ENCODE results near the gene SDC3. TPM values are rescaled to one million over a fixed set of nuclear protein-coding genes. Genes with fewer than 3 reads are reported as not detected.

SDC3 gene
- total RNA-seq, 1 donor from 2014 or later: 29.6 TPM

DNA sequence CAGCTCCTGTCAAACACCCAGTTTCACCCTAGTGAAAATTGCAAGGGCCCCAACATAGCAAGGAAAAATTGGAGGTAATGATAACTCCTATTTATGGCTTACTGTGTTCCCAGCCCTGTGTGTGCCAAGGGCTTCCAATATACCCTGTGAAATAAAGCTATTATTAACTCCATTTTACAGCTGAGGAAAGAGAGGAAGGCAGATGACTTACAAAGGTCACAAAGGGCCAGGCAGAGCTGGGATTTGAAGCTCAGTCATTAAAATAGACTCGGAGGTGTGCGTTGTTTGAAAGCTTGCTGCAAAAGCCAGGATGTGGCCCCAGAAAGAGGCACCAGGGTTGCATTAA lies 20.2 kb upstream of the SDC3 start:
- DNase-seq (ENCODE audit: low spot score): no peak

DNA sequence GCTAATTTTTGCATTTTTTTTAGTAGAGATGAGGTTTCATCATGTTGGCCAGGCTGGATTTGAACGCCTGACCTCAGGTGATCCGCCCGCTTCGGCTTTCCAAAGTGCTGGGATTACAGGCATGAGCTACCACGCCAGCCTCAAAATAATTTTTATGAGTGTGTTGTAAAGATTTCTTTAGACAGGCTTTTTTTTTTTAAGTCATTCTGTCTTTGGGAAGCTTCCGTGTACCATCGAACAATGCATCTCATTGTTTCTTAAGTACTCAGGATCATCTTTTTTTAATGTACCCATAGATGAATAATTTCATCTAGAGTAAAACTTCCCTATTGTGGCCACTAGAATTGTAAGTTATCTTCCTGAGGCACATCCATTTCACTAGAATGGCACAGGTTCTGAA lies 19.6 kb upstream of the SDC3 start:
- DNase-seq (ENCODE audit: low spot score): no peak

GRCh38 chr1:30927448-30927847 lies 18.9 kb upstream of the SDC3 start:
- DNase-seq (ENCODE audit: low spot score): no peak

DNA sequence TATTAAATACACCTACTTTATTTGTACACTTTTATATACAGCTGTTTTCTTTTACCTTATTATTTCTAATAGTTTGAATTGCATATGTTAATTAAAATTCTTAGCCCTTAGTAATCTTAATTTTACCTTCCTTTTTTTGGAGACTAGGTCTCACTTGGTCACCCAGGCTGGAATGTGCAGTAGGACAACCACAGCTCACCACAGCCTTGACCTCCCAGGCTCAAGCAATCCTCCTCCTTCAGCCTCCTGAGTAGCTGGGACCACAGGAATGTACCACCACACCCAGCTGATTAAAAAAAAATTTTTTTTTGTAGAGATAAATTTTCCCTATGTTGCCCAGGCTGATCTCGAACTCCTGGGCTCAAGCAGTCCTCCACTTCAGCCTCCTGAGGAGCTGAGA lies 15.0 kb upstream of the SDC3 start:
- DNase-seq (ENCODE audit: low spot score): no peak

GRCh38 chr1:30920827-30921226 lies 12.3 kb upstream of the SDC3 start:
- DNase-seq (ENCODE audit: low spot score): no peak

- peak; percentile 79 for DNase-seq (ENCODE audit: low spot score)
Measured at GRCh38 chr1:30919025-30919881, 10.7 kb upstream of the SDC3 start.

GRCh38 chr1:30916296-30916695 lies 7.7 kb upstream of the SDC3 start:
- DNase-seq (ENCODE audit: low spot score): no peak

DNA sequence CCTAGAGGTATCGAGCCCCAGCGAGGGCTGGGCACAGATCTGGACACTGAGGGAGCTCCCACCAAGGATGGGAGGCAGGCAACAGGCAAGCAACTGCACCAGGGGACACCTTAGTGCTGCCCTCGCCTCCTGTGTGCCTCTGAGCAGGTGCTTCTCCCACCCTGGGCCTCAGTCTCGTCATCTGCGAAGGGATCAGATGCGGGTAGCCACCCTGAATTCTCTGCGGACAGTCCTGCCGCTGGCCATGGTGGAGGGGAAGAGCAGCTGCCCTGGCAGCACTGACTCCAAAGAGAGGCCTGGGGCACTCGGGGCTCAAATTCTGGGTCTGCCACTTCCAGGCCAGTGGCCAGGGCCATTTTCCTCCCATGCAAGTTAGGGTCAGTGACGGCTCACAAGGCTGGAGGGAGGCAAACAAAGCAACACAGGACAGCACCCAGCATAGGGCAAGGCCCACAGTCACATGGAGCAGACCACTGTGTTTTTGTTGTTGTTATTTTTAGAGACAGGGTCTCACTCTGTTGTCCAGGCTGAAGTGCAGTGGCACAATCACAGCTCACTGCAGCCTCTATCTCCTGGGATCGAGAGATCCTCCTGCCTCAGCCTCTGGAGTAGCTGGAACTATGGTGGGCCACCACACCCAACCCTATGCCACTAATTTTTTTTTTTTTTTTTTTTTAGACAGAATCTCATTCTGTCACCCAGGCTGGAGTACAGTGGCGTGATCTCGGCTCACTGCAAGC lies 7.1 kb upstream of the SDC3 start:
- no peak for DNase-seq (ENCODE audit: low spot score)

DNA sequence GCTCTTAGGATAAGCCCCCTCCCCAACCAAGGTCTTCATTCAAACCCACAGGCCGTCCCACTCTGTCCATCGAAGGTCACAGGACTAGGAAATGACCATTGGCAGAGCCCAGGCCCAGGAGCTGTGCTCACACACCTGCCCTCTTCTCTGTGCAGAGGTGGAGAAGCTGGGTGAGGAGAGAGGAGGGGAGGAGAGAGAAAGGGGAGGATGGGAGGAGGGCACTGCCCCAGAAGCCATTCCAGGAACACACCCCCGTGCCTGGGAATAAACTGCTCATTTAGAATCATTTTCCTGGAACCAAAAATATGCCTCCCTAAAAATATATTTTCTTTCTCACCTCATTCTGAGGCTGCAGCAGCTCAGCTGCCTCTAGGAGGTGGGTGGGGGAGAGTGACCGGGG lies 6.4 kb upstream of the SDC3 start:
- no peak for DNase-seq (ENCODE audit: low spot score)

DNA sequence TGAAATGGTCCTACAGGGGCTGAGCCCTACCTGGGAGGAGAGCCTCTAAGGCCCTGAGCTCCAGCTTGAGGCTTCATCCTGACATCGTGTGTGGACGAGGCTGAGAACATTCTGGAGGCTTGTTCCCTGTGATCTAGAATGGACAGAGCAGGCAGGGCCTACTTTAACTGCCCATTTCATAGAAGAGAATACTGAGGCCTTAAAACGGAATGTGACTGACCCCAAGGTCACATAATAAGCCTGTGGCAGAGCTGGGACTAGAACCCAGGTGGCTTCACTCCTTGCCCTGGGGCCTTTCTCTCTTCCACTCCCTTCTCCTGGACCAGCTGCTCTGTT lies 6.0 kb upstream of the SDC3 start:
- DNase-seq (ENCODE audit: low spot score): no peak

- DNase-seq (ENCODE audit: low spot score): peak; percentile 62
Measured at GRCh38 chr1:30912913-30913652, 4.5 kb upstream of the SDC3 start.

DNA sequence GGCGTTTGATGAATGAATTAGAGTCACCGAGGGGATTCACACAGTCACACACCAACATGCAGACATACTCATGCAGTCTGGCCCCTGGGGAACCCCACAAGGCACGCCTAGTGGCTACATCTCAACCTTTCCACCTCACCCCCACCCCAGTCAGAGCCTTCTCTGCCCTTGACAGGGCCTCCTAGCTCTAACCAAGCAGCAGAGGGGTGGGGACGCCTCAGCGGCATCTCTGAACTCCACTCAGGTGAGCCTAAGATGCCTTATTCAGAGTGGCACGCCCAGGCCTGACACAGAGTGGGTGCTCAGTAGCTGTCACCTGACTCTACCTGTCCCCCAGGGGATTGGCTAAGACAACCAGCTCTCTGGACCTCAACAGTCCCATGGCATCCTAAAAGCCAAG lies 3.7 kb upstream of the SDC3 start:
- peak; percentile 51 for DNase-seq (ENCODE audit: low spot score)

GRCh38 chr1:30911059-30911954 lies 2.7 kb upstream of the SDC3 start:
- peak; percentile 94 for DNase-seq (ENCODE audit: low spot score)

- DNase-seq (ENCODE audit: low spot score): no peak
Measured at GRCh38 chr1:30909365-30910068, 959 bp upstream of the SDC3 start.

DNA sequence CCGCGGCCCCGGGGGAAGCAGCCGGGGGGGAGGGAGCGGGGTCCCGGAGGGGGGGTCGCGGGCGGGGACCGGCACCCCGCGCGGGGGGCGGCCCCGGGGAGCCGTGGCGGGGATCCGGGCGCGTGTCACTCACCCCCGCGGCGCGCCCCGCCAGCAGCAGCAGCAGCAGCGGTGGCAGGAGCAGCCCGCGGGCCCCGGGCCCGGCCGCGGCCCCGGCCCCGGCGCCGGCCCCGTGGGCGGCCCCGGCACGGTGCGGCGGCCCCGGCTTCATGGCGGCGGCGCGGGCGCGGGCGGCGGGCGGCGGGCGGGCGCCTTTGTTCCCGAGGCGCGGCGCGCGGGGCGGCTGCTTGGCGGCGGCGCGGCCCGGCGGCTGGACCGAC lies 252 bp downstream of the SDC3 start:
- no peak for DNase-seq (ENCODE audit: low spot score)

DNA sequence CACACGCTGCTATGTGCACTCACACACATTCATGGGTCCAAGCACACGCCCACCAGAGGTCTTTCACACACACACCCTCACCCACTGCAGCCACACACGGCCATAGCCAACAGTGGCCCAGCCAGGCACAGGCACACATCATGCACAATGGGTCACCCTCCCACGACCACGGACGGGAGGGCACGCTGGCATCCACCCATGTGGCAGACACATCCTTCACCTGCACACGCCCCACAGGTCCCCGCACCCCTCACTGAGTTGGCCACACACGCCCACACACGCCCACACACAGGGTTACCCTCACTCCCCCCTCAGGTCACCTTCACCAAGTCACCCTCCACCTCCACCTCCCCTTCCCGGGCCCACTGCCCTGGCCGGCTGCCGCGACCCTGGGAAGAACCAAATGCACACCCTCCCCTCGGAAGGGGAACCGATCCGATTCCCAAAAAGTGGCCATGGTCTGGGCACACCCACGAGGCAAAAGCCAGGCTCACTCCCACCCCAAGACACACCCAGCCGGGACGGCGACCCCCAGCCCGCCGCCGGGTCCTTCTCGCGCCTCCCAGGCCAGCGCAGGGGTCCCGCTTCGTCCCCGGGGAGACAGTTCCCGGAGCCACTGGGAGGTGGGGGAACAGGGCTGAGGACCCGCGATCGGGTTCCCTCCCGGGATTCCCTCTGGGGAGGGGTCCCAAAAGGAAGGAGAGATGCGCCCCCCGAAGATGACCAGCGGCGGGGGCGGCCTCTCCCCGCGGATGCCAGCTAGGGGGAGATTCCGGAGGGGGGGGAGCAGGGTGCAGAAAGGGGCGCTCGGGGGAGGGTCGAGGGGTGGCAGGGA lies 860 bp downstream of the SDC3 start:
- DNase-seq (ENCODE audit: low spot score): no peak

DNA sequence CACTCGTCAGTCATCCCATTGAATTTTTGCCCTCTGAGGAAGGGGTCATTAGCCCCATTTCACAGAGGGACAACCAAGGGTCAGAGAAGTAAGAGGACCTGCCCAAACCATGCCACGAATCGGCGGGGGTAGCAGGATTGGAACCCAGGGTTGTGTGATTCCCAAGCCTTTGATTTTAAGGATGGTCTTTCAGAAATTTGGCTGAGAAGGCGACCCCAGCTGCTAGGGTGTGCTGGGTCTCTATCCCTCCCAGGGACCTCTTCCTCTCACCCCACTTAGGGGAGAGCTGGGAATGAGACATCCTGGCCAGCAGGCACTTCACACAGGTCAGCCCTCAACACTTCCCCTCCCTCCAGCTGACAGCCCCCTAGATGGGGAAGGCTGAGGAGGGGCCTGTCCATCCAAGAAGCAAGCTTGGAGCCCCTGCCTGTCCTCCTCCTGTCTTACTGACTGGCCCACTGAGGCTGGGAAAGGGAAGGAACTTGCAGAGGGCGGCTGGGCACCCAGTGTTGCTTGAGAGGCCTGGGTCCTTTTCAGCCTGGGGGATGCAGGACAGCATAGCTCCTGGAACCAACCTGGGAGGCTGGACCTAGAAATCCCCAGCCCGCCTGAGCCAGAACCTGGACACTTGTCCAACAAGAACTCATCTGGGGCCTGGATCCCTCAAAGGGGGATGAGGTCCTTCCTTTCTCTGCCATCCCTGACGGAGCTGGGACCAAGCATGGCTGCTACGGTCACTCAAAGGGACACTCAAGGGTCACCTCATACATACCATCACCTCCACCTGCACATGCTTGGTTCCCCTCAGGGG lies 1.7 kb downstream of the SDC3 start:
- no peak for DNase-seq (ENCODE audit: low spot score)

- no peak for DNase-seq (ENCODE audit: low spot score)
Measured at GRCh38 chr1:30905916-30906620, 2.5 kb downstream of the SDC3 start.

GRCh38 chr1:30905403-30905802 lies 3.2 kb downstream of the SDC3 start:
- DNase-seq (ENCODE audit: low spot score): no peak
